Mesenchymal stem cell (in vitro differentiated cells and primary cell): ENCODE results near the gene PCDHA2.
"Not testable (repeated sequence)": the region's sequence is repeated elsewhere in the genome, so short reads cannot be mapped to it uniquely, and the experiment has no call there.

Source experiments
- DNase-seq: peaks from one replicate; pipeline ENCODE4 v3.0.0-alpha.2; 2013
- H2AFZ ChIP-seq: one replicate; pipeline ENCODE4 v1.6.1; 2013; ENCODE audit warnings: low read depth, mild to moderate bottlenecking, control low read depth, inconsistent platforms, low read length, moderate library complexity
- H2AK5ac ChIP-seq: 2 replicates; pipeline ENCODE4 v1.6.1; 2013; ENCODE audit warnings: low read length, moderate library complexity, mild to moderate bottlenecking, inconsistent platforms; ENCODE audit not compliant: severe bottlenecking
- H2BK120ac ChIP-seq: one replicate; pipeline ENCODE4 v1.6.1; 2013; ENCODE audit warnings: low read depth, mild to moderate bottlenecking, inconsistent platforms, low read length, moderate library complexity
- H2BK12ac ChIP-seq, 2 experiments: one replicate each; pipeline ENCODE4 v1.6.1; 2013; ENCODE audit warnings: inconsistent platforms in 2 of 2, low read length in 2 of 2, mild to moderate bottlenecking in 2 of 2, moderate library complexity in 2 of 2, control low read depth in 1 of 2
- H2BK15ac ChIP-seq: one replicate; pipeline ENCODE4 v1.6.1; 2013; ENCODE audit warnings: mild to moderate bottlenecking, low read depth, inconsistent platforms; ENCODE audit not compliant: poor library complexity, severe bottlenecking
- H2BK5ac ChIP-seq: 2 replicates; pipeline ENCODE4 v1.6.1; 2013; ENCODE audit warnings: low read depth, mild to moderate bottlenecking, low read length, control low read depth, inconsistent platforms; ENCODE audit not compliant: poor library complexity, severe bottlenecking
- H3K14ac ChIP-seq, 2 experiments: one replicate each; pipeline ENCODE4 v1.6.1; 2013; ENCODE audit warnings: inconsistent platforms in 2 of 2, low read length in 2 of 2, control low read depth in 1 of 2, mild to moderate bottlenecking in 1 of 2, moderate library complexity in 1 of 2
- H3K18ac ChIP-seq, 2 experiments: one replicate each; pipeline ENCODE4 v1.6.1; 2013; ENCODE audit warnings: inconsistent platforms in 2 of 2, low read length in 2 of 2, control low read depth in 1 of 2, low read depth in 1 of 2, mild to moderate bottlenecking in 1 of 2
- H3K23ac ChIP-seq, 2 experiments: one replicate each; pipeline ENCODE4 v1.6.1; 2013; ENCODE audit warnings: inconsistent platforms in 2 of 2, low read length in 2 of 2, mild to moderate bottlenecking in 2 of 2, moderate library complexity in 2 of 2, control low read depth in 1 of 2
- H3K27ac ChIP-seq: 2 replicates; pipeline ENCODE4 v1.5.1; 2013; ENCODE audit warnings: mild to moderate bottlenecking, moderate library complexity, low read length, control low read depth, inconsistent platforms; ENCODE audit not compliant: poor library complexity, severe bottlenecking
- H3K27me3 ChIP-seq, 2 experiments: 2 replicates each; pipeline versions ENCODE4 v1.6.1 to v1.7.0; 2013; ENCODE audit warnings: low read length in 2 of 2, mild to moderate bottlenecking in 2 of 2, moderate library complexity in 2 of 2, control low read depth in 1 of 2, inconsistent platforms in 1 of 2; ENCODE audit not compliant: control insufficient read depth in 1 of 2, insufficient read depth in 1 of 2
- H3K36me3 ChIP-seq, 2 experiments: 2 replicates each; pipeline versions ENCODE4 v1.6.1 to v1.7.0; 2013; ENCODE audit warnings: low read length in 2 of 2, control low read depth in 1 of 2, inconsistent platforms in 1 of 2, low read depth in 1 of 2, mild to moderate bottlenecking in 1 of 2; ENCODE audit not compliant: insufficient read depth in 2 of 2, control insufficient read depth in 1 of 2
- H3K4ac ChIP-seq, 2 experiments: one replicate each; pipeline ENCODE4 v1.6.1; 2013; ENCODE audit warnings: inconsistent platforms in 2 of 2, low read length in 2 of 2, mild to moderate bottlenecking in 2 of 2, moderate library complexity in 2 of 2, control low read depth in 1 of 2, low read depth in 1 of 2
- H3K4me1 ChIP-seq: 2 replicates; pipeline ENCODE4 v1.6.1; 2013; ENCODE audit warnings: low read depth, low read length, control low read depth; ENCODE audit not compliant: control insufficient read depth, insufficient read depth
- H3K4me2 ChIP-seq: 2 replicates; pipeline ENCODE4 v1.6.1; 2013; ENCODE audit warnings: low read length, mild to moderate bottlenecking, inconsistent platforms; ENCODE audit not compliant: poor library complexity, severe bottlenecking
- H3K4me3 ChIP-seq, 2 experiments: 2 replicates each; pipeline versions ENCODE4 v1.5.1 to v1.7.0; 2013; ENCODE audit warnings: low read length in 2 of 2, mild to moderate bottlenecking in 2 of 2, control low read depth in 1 of 2, low read depth in 1 of 2; ENCODE audit not compliant: insufficient read depth in 1 of 2
- H3K79me1 ChIP-seq: replicated peaks from 2 replicates; pipeline ENCODE4 v1.6.1; 2013; ENCODE audit warnings: mild to moderate bottlenecking, control low read depth, low read length, inconsistent platforms; ENCODE audit not compliant: poor library complexity, severe bottlenecking
- H3K9ac ChIP-seq: 2 replicates; pipeline ENCODE4 v1.7.0; 2013; ENCODE audit warnings: mild to moderate bottlenecking, low read length, moderate library complexity
- H3K9me3 ChIP-seq: 2 replicates; pipeline ENCODE4 v1.7.0; 2013; ENCODE audit warnings: mild to moderate bottlenecking, low read length; ENCODE audit not compliant: control insufficient read depth
- H4K8ac ChIP-seq: one replicate; pipeline ENCODE4 v1.6.1; 2013; ENCODE audit warnings: inconsistent platforms, mild to moderate bottlenecking, low read length, moderate library complexity
- H4K91ac ChIP-seq: one replicate; pipeline ENCODE4 v1.6.1; 2013; ENCODE audit warnings: mild to moderate bottlenecking, low read length, inconsistent platforms
- WGBS: methylation state at CpG from one replicate; pipeline ENCODE4 v1.1.7; 2013; ENCODE audit warnings: mixed read lengths; 5-methylcytosine and 5-hydroxymethylcytosine counted together

Gene PCDHA2

DNA sequence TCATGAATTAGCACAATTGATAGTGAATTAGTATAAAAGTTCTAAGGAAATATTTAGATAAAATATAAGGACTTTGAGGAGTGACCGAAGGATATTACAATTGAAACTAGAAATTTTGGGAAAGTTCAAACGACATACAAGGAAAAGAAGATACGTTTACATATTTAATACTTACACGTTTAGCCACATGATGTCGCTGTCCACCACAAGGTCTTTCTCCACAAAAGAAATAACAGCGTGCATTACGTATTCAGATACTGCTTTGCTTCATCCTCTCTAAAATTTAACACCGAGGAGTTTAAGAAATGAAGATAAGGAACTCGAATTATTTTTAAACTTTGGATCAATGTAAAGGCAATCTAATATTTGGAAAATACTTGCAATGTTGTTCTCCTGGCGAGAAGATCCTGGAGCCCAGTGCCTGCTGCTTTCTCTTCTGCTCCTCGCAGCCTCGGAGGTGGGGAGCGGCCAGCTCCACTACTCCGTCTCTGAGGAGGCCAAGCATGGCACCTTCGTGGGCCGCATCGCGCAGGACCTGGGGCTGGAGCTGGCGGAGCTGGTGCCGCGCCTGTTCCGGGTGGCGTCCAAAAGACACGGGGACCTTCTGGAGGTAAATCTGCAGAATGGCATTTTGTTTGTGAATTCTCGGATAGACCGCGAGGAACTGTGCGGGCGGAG is 6.3 kb downstream of the PCDHA2 start, which contains the start of gene PCDHA3:
TSS of gene PCDHA3 (plus strand) at position 242 of the 678 bp plus-strand sequence.
- Histone ChIP-seq H3K14ac (no peak within 1 kb of the TSS), H2AK5ac (no peak within 1 kb of the TSS), H3K4me2 (no peak within 1 kb of the TSS), H3K18ac (no peak within 1 kb of the TSS), H3K9me3 (peaks cover 67% of the 10 kb centered on the region), H3K27ac (no peak within 1 kb of the TSS), H2AFZ (no peak within 1 kb of the TSS), H4K8ac (no peak within 1 kb of the TSS), H3K23ac (no peak within 1 kb of the TSS), H3K9ac (peak within 1 kb of the TSS; percentile 26), H2BK15ac (no peak within 1 kb of the TSS), H3K79me1 (peaks cover 3% of the 10 kb centered on the region), H4K91ac (no peak within 1 kb of the TSS), H3K27me3 (no peaks in the 10 kb centered on the region), H3K36me3 (peaks cover 0 to 15% of the 10 kb centered on the region in 2 experiments), H2BK120ac (no peak within 1 kb of the TSS), H2BK12ac (no peak within 1 kb of the TSS), H3K4me3 (peak within 1 kb of the TSS; percentile 39 to 58), H3K4me1 (peaks cover 5% of the 10 kb centered on the region), H2BK5ac (no peak within 1 kb of the TSS), H3K4ac (no peak within 1 kb of the TSS)
- no peak for DNase-seq
- 83% methylated on average over 27 of the region's 29 CpGs for WGBS

DNA sequence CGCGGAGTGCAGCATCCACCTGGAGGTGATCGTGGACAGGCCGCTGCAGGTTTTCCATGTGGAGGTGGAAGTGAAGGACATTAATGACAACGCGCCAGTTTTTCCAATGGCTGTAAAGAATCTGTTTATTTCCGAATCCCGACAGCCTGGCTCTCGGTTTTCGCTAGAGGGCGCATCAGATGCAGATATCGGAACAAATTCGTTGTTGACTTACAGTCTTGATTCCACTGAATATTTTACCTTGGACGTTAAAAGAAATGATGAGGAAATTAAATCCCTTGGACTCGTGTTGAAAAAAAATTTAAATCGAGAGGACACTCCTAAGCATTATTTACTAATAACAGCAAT is 6.8 kb downstream of the PCDHA2 start:
- Histone ChIP-seq H3K18ac (no peak overlapping the region), H3K4ac (no peak overlapping the region), H3K79me1 (peaks cover 3% of the 10 kb centered on the region), H2AK5ac (no peak overlapping the region), H3K14ac (no peak overlapping the region), H3K4me2 (no peak overlapping the region), H2AFZ (no peak overlapping the region), H3K27ac (no peak overlapping the region), H3K23ac (no peak overlapping the region), H3K36me3 (peaks cover 0 to 14% of the 10 kb centered on the region in 2 experiments), H3K9me3 (peaks cover 71% of the 10 kb centered on the region), H4K8ac (no peak overlapping the region), H3K27me3 (no peaks in the 10 kb centered on the region), H2BK15ac (no peak overlapping the region), H3K4me3 (peak overlapping the region in 1 of 2 experiments; percentile 58), H2BK5ac (no peak overlapping the region), H4K91ac (no peak overlapping the region), H2BK120ac (no peak overlapping the region), H2BK12ac (no peak overlapping the region), H3K9ac (peak overlapping the region; percentile 26), H3K4me1 (peaks cover 5% of the 10 kb centered on the region)
- no peak for DNase-seq
- 83% methylated on average over 16 of the region's 16 CpGs for WGBS

DNA sequence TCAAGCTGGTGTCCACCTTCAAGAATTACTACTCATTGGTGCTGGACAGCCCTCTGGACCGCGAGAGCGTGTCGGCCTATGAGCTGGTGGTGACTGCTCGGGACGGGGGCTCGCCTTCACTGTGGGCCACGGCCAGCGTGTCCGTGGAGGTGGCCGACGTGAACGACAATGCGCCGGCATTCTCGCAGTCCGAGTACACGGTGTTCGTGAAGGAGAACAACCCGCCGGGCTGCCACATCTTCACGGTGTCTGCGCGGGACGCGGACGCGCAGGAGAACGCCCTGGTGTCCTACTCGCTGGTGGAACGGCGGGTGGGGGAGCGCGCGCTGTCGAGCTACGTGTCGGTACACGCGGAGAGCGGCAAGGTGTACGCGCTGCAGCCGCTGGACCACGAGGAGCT is 7.7 kb downstream of the PCDHA2 start:
- H3K79me1 ChIP-seq, H2BK12ac ChIP-seq, H3K4me3 ChIP-seq, H2AK5ac ChIP-seq, H3K23ac ChIP-seq, H3K14ac ChIP-seq, H4K8ac ChIP-seq, H3K4me2 ChIP-seq, H3K9ac ChIP-seq, H2BK15ac ChIP-seq, H3K4ac ChIP-seq, DNase-seq, H2BK5ac ChIP-seq, H3K36me3 ChIP-seq, H2AFZ ChIP-seq, H3K27me3 ChIP-seq, H2BK120ac ChIP-seq, H3K4me1 ChIP-seq, H4K91ac ChIP-seq, H3K27ac ChIP-seq, H3K18ac ChIP-seq: not testable (repeated sequence)
- 97% methylated on average over 44 of the region's 45 CpGs for WGBS
- H3K9me3 ChIP-seq: peaks cover 72% of the 10 kb centered on the region

DNA sequence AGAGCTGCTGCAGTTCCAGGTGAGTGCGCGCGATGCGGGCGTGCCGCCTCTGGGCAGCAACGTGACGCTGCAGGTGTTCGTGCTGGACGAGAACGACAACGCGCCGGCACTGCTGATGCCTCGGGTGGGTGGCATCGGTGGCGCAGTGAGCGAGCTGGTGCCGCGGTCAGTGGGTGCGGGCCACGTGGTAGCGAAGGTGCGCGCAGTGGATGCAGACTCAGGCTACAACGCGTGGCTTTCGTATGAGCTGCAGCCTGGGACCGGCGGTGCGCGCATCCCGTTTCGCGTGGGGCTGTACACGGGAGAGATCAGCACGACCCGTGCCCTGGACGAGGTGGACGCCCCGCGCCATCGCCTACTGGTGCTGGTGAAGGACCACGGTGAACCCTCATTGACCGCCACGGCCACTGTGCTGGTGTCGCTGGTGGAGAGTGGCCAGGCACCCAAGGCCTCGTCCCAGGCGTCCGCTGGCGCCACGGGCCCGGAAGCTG is 8.2 kb downstream of the PCDHA2 start:
- Histone ChIP-seq H3K27ac (no peak overlapping the region), H3K27me3 (no peaks in the 10 kb centered on the region), H2BK15ac (no peak overlapping the region), H3K79me1 (peaks cover 3% of the 10 kb centered on the region), H3K4ac (no peak overlapping the region), H3K9me3 (peaks cover 75% of the 10 kb centered on the region), H3K36me3 (peaks cover 0 to 8% of the 10 kb centered on the region in 2 experiments), H2AK5ac (no peak overlapping the region), H4K8ac (no peak overlapping the region), H3K18ac (no peak overlapping the region), H4K91ac (no peak overlapping the region), H3K14ac (no peak overlapping the region), H2AFZ (no peak overlapping the region), H3K23ac (no peak overlapping the region), H2BK5ac (no peak overlapping the region), H2BK120ac (no peak overlapping the region), H2BK12ac (no peak overlapping the region), H3K4me2 (no peak overlapping the region), H3K4me1 (peaks cover 5% of the 10 kb centered on the region), H3K4me3 (peak overlapping the region in 1 of 2 experiments; percentile 6), H3K9ac (no peak overlapping the region)
- 98% methylated on average over 53 of the region's 53 CpGs for WGBS
- no peak for DNase-seq
